K562 (cell line): Measurements from ENCODE around the gene NSMF. TPM values are rescaled to one million over a fixed set of nuclear protein-coding genes. Genes with fewer than 3 reads are reported as not detected.

ENCODE experiments used
- CCAR2 ChIP-seq: fragments of 200-400 bp; formaldehyde crosslinking; IDR thresholded peaks from 2 replicates; pipeline ENCODE4 v1.6.1; 2017; ENCODE audit warnings: mild to moderate bottlenecking, low read depth, low read length
- ERF ChIP-seq: fragments of 450-650 bp; formaldehyde crosslinking; IDR thresholded peaks from 2 replicates; pipeline ENCODE4 v1.4.0; 2020; ENCODE audit warnings: mild to moderate bottlenecking, mixed read lengths
- KLF13 ChIP-seq: fragments of 450-650 bp; IDR thresholded peaks from 2 replicates; pipeline ENCODE4 v1.6.1; 2016; ENCODE audit warnings: missing genetic modification characterization, low read depth, mild to moderate bottlenecking, missing compliant biosample characterization, moderate library complexity, borderline replicate concordance
- MGA ChIP-seq: fragments of 450-650 bp; IDR thresholded peaks from 2 replicates; pipeline ENCODE4 v1.6.1; 2016; ENCODE audit warnings: mild to moderate bottlenecking, moderate library complexity
- NCOA1 ChIP-seq: fragments of 450-650 bp; IDR thresholded peaks from 2 replicates; pipeline ENCODE4 v1.6.1; 2016; ENCODE audit warnings: low read depth
- SMARCC2 ChIP-seq: fragments of 450-650 bp; IDR thresholded peaks from 2 replicates; pipeline ENCODE4 v1.6.1; 2017; ENCODE audit warnings: antibody characterized with exemption, moderate library complexity, mild to moderate bottlenecking, low read depth
- polyA plus RNA-seq, 8 experiments: library from polyadenylated mRNA; depleted of rRNA in 4 of 8; stranded (reverse) in 5 of 8; unstranded in 3 of 8; fragments of >200 nt; fragmentation: Nextera tagmentation in 2 of 8; fragmentation: Illumina TruSeq in 1 of 8; extraction: Ambion mirVana in 2 of 8; extraction: Trizol in 1 of 8; gene quantifications; 2 replicates each; pipeline versions ENCODE4 v1.2.1 to v1.2.3, GENCODE V29; 2011 to 2014; ENCODE audit warnings: inconsistent platforms in 1 of 8, missing spikeins in 1 of 8
- total RNA-seq, 7 experiments: library from RNA; depleted of rRNA in 6 of 7; stranded (reverse); fragments of >200 nt in 6 of 7; fragmentation: Illumina TruSeq in 2 of 7; extraction: Trizol in 2 of 7; gene quantifications; 2 replicates each; pipeline versions ENCODE4 v1.2.1 to v1.2.3, GENCODE V29; 2011 to 2021; ENCODE audit warnings: low replicate concordance in 1 of 7
- TF ChIP-seq, protein P1 (sequence below), 2 experiments: fragments of 450-650 bp; IDR thresholded peaks; 2 replicates each; pipeline ENCODE4 v1.6.1; 2016; ENCODE audit warnings: mild to moderate bottlenecking in 2 of 2, borderline replicate concordance in 1 of 2, low read depth in 1 of 2, moderate library complexity in 1 of 2

NSMF gene
- total and polyA plus RNA-seq, 9 of the 15 experiments (the other 6 are each of a cell fraction or from before 2014, with no cell fraction given): 0.20 to 82.7 (median 29.3) TPM

DNA sequence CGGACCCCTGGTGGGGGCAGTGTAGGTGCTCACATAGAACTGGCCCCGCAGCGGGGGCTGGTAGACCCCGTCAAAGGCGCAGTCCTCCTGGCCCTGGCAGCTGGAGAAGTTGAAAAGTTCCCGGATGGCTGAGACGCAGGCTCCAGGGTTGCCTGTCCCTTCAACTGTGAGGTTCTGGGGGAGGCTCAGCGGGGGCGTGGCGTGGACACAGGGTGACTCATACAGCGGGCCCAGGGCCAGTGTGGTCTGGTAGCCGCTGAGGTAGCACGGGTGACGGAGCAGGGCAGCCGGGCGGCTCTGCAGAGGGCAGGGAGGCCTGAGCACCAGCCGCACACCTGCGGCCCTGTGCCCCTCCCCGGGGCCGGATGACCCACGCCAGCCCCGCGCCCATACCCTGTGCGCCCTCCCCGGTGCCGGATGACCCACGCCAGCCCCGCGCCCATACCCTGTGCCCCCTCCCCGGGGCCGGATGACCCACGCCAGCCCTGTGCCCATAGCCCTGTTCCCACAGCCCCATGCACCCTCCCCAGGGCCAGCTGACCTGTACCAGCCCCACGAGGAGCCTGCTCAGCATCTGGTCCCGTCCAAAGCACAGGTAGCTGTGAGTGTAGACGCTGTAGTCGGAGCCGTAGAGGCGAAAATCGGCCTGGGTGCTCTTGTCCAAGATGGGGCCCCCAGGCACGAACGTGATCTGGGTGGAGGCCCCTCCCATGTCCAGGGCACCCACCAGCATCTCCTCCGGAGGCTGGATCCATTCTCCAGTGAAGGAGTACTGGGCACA is 23.0 kb downstream of the NSMF start (continued):
- TF ChIP-seq MGA (no peak), CCAR2 (no peak), KLF13 (no peak), ERF (no peak), NCOA1 (no peak), SMARCC2 (no peak)
- TF ChIP-seq, protein P1, sequence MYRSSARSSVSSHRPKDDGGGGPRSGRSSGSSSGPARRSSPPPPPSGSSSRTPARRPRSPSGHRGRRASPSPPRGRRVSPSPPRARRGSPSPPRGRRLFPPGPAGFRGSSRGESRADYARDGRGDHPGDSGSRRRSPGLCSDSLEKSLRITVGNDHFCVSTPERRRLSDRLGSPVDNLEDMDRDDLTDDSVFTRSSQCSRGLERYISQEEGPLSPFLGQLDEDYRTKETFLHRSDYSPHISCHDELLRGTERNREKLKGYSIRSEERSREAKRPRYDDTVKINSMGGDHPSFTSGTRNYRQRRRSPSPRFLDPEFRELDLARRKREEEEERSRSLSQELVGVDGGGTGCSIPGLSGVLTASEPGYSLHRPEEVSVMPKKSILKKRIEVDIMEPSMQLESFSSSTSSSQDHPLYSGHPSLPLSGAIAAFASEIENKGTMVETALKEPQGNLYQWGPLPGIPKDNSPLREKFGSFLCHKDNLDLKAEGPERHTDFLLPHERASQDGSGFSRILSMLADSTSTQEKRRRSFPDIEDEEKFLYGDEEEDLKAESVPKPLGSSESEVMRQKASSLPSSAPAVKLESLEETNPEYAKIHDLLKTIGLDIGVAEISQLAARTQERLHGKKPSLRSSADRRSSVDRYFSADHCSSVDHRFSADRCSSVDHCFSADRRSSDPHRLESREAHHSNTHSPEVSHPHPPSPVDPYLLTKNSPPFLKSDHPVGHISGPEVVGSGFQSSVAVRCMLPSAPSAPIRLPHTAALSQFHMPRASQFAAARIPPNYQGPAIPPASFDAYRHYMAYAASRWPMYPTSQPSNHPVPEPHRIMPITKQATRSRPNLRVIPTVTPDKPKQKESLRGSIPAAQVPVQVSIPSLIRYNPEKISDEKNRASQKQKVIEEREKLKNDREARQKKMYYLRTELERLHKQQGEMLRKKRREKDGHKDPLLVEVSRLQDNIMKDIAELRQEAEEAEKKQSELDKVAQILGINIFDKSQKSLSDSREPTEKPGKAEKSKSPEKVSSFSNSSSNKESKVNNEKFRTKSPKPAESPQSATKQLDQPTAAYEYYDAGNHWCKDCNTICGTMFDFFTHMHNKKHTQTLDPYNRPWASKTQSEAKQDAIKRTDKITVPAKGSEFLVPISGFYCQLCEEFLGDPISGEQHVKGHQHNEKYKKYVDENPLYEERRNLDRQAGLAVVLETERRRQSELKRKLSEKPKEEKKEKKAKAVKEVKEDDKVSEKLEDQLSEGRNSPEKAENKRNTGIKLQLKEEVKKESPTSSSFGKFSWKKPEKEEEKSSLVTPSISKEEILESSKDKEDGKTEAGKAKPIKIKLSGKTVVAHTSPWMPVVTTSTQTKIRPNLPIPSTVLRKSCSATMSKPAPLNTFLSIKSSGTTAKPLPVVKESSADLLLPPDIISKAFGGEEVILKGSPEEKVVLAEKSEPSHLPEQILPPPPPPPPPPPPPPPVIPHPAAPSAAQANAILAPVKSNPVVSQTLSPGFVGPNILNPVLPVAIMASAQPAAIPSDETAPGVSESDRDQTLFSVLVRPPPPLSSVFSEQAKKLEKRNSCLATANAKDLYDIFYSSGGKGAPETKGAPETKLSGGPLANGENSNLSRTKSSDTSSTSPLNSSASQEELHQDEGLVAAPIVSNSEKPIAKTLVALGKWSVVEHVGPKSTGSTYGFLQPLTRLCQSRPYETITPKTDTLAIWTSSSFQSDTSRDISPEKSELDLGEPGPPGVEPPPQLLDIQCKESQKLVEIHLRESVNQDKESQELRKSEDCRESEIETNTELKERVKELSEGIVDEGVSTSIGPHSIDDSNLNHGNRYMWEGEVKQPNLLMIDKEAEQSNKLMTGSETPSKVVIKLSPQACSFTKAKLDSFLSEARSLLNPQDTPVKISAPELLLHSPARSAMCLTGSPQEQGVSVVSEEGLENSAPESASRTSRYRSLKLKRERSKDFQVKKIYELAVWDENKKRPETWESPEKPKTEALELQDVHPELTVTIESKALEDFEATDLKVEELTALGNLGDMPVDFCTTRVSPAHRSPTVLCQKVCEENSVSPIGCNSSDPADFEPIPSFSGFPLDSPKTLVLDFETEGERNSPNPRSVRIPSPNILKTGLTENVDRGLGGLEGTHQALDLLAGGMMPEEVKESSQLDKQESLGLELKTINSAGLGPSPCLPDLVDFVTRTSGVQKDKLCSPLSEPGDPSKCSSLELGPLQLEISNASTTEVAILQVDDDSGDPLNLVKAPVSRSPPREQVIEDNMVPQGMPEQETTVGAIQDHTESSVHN (IDR thresholded peaks at IDR 0.05; ENCODE audit: borderline replicate concordance in 1 of 2, low read depth in 1 of 2): no peak
